Activated CD8-positive, alpha-beta memory T cell treated with anti-CD3 and anti-CD28 coated beads for 24 hours (primary cell): ENCODE results near the gene TMPRSS4.

ENCODE experiments used
- DNase-seq: peaks from one replicate; pipeline ENCODE4 v3.0.0-alpha.2; 2020

The TMPRSS4 gene

DNA sequence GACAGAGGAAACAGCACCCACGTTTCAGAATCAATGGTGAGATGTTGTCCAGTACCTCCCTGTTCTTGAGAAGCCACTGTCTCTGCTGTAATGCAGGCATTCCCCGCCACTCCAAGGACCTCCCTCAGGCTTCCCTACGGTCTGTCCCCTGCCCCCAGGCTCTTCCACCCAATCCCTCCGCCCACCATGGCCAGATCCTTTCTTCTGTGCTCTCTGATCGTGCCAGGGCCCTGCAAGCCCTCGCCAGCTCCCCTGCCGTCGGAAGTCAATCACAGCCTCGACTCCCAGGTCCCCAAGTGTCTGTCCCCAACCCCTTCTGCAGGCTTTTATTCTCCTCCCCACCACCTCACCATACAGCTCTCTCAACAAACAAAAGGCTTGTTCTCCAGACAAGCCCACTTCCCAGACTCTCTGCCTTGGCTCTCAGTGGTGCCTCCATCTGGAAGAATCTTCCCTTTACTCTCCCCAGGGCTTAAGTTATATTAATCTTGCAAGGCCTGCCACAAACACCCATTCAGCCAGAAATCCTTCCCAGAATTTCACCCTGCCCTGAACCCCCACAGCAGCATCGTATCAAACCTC is 62.1 kb downstream of the TMPRSS4 start:
- DNase-seq, result no peak

DNA sequence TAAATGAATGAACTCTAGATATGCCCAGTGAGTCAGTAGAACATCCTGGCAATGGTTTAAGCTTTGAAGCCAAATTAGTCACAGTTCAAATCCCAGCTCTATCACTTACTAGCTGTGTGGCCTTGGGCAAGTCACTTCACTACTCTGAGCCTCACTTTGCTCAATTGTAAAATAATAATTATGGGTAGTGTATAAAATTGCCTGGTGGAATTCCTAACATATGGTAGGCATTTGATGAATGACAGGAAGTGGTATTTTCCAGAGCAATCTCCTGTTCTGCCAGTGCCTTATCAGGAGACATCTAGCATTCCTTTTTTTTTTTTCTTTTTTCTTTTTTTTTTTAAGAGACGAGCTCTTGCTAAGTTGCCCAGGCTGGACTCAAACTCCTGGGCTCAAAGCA is 62.7 kb downstream of the TMPRSS4 start:
- DNase-seq, result no peak

DNA sequence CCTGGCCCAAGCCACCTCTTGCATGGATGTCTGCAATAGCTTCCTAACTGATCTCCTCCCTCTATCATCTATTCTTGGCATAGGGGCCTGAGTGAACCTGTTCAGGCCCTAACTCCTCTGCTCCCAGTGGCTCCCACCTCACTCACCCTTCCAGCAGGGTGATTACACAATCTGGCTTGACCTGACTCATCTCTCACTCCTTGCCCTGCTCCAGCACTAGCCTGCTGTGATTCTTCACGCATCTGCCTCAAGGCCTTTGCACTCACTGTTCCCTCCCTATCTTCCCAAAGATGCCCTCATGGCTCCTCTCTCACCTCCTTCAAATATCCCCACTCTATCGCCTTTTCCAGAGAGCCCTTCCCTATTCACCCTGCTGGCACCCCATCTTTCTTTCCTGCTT is 65.2 kb downstream of the TMPRSS4 start:
- no peak for DNase-seq

DNA sequence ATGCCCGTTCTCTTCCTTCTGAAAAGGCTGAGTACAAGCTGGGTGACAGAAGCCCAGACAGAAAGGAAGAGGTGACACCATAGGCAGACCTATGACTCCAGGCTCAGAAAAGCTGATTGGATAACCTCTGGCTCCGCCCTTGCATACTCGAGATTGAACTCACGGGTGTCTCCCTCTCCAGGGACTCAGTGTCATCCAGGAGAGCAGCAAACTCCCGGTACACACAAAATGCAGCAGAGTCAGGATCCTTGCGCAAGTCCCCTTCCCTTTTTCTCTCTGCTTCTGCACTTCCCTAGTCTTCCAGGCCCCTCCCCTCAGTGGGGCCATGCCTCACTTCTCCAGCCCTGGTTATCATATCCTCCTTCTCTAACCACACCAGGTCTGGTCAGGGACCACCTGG is 65.9 kb downstream of the TMPRSS4 start:
- DNase-seq, result no peak

DNA sequence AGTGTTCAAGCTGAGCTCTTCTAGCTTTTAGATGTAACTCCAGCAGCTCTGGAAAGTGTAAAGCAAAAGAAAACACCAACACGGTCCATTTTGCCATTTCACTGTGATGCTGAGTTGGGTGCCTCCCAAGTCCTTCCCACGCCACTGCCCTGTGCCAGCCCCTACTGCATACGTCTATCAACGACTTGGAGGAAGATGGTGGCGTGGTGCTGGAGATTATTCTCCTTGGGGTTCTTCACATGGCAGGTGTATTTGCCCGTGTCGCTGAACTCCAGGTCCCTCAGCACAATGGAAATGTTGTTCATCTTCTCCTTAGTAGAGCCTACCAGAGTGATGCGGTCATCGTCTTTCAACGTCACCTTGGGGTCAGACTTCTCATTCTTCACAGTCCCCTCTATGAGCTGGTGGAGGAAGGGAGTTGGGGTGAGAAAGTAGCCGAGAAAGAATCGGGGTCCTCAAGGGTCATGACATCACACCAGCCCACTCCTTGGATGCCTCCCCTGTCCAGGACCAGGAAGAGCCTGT is 66.8 kb downstream of the TMPRSS4 start:
- DNase-seq, result no peak

DNA sequence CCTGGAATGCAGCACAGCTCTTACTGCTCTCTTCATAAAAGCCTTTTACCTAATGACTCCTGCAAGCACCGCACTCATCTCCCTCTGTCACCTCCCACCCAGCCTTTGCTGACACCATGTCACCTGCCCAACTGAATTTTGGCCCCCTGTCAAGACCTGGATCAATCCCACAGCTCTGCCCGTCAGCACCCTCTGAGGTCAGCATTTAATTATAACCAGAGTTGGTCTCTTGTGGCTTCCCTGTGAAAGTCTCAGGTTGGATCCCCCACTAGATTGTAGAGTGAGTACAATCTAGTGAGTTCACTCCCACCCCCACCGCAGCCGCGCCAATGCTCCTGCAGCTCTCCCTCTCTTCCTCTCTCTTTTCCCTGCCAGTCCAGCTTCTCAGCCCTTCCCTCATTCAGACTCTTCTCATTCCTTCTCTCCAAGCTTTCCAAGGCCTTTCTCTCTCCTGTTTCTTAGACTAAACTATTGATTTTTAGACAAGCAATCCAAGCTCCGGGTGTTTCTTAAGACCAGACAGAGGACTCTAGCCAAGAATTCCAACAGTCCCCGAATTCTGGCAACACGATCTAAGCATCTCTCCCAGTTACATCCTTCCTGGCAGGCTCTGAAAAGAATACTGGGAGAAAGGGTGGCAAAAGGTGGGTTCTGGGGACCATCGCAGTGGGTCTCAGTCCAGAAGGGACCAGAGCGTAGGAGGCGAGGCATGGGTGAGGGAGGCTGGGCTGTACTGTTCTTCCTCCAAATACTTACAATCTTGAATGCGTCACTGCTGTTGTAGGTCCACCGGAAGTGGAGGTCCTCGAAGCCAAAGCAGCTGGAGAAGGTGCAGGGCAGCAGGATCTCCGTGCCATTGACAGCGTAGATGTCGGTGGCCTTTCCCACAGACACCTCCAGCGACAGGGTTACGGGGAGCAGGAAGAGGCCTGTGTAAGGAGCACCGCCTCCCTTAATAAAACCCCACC is 67.7 kb downstream of the TMPRSS4 start:
- no peak for DNase-seq

DNA sequence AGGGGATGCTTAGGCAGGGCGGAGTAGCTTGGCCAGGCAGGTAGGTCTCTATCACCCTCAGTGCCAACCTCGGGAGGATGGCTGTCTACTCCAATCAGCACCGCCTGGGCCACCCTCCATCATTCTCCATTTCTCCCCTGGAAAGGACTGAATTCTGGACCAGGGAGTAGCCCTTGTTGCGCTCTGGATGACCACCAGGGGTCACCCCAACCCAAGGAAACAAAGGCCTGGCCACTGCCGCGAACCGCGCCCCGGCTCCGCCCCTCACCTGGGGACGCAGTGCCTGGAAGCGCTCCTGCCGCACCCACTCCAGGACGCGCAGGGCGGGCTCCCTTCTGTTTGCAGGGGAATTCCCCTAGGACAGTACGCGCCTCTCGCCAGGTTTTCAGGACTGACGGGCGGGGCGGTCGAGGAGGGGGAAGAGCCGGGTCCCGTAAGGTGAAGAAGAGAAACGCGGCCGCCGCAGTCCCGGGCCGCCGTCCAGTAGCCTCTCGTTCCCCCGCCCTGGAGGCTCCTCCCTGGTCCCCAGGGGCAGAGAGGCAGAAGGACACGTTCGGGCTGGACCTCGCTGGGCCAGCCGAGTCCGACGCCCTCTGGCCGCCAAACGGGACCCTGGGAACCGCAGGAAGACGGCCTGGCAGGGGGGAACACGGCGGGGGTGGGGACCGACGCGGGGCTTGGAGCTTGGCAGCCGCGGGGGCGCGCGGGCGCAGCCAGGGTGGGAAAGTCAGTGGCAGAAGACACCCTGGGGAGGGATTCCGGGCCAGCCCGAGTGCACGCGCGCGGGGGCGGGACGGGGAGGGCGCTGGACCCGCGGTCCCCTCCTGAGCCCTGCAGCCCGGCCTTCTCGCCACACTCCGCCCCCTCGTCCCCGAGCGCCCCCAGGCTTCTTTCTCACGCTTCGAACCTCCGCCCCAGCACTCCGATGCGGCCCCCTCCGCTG is 68.7 kb downstream of the TMPRSS4 start:
- DNase-seq, result peak; percentile 97

DNA sequence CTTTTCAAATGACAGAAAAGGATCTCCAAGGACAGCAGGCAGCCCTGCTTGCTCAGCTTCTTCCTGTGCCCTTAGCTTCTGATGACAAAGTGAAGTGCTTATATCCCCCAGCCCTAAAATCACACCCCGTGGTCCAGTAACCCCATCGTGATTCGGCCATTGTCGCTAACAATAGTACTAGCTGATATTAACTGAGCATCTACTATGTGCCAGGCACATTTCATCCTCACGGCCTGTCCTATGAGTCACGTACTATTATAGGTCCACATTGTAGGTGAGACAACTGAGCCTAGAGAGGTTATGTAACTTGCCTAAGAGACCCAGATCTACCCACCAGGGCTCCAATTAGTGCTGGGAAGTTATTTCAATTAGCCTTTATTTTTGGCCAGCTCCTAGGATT is 69.7 kb downstream of the TMPRSS4 start:
- DNase-seq, result no peak

DNA sequence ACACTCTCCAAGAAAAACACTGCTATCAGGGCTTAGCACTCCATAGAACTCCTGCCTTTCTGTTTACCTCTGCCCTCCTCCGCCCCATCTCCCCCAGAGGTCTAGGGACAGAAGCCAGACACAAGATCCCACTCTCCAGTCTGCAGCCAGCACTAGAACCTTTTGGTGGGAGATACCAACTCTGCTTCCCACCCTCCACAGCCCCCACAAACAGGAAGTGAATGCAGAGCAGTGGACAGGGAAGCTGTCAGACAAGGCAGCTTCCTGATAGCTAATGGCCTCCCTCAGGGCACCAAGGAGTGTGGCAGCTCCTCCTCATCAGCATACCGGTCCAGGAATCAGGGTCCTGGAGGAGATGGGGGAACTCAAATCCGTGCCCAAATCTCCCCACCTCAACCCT is 70.6 kb downstream of the TMPRSS4 start:
- no peak for DNase-seq

DNA sequence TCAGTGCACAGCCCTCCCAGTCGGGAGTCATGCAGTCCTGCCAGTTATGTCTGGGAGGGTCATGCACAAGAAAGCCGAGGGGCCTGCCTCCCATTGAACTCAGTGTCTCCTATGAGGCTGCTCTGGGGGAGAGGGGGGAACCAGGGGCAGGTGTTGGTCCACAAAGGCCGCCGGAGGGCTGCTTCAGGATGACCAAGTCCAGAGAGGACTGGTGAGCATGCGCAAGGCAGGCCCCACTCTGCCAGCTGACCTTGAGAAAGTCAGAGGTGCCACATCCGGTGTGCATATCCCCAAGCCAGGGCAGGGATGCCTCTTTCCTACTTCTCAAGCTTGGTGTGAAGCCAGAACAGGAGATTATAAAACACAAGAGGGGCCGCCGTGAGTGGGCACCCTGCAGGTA is 71.4 kb downstream of the TMPRSS4 start:
- no peak for DNase-seq

DNA sequence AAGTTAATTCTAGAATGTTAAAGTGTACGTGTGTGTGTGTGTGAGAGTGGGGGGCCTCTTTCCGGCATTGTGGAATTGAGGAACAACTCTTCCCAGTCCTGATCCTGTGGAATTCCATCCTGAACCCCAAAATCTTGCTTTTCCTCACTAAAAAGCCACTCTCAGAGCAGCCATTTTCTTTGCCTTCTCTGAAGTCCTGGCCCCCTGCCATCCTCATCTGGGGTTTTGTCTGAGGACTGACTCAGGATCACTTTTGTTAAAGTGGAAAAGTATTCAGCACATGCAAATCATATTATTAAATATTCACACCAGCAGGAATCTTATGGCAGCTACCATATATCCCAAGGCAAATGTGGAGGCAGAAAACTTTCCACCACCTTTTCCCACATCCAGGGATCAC is 72.0 kb downstream of the TMPRSS4 start:
- no peak for DNase-seq

DNA sequence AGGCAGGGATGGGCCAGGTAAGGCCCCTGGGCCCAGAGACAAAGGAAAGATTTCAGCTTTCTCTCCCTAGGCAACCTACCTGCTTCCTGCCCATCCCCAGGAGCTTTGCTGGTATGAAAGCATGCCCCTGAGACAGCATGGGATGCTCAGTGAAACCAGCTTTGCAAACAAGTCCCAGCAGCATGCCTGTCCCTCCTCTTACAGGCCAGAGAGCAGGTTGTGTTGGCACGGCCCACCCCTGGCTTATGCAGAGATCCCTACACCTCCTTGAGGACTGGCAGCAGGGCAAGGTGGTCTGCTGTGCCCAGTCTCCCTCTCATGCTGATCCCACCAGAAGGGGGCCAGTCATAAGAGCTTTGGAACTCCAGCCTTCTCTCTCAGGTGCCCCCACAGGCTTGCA is 72.6 kb downstream of the TMPRSS4 start:
- no peak for DNase-seq

DNA sequence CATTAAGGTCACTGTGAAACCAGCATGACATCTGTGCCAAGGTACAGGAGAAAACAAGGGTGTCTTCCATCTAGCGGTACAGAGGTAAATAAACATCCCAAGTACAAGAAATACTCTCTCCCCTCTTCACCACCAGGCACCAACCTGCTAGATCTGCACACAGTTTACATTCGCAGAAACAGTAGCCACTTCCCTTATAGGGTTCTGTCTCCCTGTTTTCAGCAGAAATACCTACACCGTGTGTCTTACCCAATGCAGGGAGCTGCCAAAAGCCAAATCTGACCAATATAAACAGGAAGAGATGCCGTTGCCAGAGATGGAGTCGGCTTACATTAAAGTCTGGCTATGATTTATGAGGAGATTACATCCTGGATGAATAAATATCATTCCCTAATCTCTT is 74.6 kb downstream of the TMPRSS4 start:
- no peak for DNase-seq

DNA sequence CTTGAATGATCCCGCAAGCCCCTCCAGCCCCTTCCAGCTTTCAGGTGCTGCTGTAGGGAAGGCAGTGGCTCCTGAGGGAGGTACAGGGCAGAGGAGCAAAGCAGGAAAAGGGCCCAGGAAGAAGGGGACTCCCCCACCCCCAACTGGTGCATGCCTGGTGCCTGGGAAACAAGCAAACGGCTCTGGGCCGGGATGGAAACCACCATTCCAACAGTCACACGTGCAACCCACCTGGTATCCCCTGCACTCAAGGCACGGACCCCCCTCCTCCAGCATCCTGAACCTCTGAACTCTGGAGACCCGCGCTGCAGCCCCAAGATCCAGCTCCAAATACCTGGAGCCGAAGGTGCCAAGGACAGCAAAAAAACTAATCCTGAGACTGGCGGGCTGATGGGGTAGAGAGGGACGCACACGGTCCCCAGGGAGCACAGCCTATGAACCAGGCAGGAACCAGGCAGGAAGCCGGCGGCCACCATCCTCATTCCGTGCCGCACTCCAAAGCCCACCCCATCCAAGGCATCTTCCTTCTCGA is 75.2 kb downstream of the TMPRSS4 start:
- DNase-seq, result no peak

DNA sequence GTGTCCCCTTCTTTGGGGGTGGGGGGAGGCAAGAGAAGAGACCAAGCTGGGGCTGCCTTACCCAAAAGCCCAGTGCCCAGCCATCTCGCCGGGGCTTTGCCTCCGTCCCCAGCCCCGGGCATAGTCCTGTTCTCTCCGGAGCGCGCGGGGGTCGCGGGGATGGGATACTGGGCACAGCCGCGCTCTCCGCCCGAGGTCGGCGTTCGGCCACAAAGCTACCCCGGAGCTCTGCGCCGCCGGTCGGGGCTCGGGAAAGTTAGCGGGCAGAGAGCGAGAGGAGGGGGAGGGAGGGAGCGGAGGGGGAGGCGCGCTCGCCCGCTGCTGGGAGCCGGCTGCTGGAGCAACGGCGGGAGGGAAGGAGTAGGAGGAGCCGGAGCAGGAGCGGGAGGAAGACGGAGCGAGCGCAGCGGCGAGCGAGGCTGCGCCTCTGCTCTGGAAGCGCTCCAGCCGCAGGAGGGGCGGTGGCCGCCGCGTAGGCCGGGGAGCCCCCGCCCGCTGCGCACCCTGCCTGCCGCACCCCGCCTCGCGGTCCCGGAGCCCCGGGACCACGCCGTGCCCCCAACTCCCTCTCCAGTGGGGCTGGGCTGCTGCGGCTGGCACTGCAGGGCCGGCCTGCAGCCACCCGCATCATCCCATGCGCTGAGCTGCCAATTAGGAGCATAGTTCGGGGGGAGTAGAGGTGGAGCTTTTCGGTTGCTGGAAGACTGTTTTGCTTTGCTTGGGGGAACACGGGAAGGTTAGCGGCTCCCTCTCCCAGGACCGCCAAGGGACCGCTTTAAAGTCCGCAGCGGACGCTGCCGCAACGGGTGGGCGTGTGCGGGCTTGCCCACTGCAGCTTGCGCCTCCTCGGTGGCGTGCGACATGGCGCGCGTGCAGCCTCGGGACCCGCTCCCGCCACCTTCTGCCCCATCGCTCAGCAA is 75.9 kb downstream of the TMPRSS4 start, which contains the start of gene SCN4B:
Gene SCN4B (minus strand): TSS at position 272 of the 920 bp plus-strand sequence. CDS start 150 bp downstream, at position 122.
- DNase-seq, result no peak

DNA sequence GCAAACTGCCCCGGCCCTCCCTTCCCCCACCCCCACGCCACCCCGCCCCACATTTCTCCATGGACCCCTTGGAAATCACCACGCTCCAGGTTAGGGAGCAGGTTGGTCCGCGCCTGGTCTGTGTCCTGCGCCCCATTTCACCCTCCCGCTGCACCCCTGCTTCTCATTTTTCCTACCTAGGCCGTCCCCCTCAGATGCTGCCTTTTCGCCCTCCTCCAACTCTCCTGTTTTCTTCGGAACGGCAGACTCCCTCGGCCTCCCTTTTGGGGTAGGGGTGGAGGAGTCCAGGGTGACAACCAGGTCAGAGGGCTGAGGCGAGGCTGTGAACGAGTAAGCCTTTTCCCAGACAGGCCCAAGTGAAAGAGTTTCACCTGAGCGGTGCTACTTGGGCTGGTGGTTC is 76.6 kb downstream of the TMPRSS4 start:
- no peak for DNase-seq

DNA sequence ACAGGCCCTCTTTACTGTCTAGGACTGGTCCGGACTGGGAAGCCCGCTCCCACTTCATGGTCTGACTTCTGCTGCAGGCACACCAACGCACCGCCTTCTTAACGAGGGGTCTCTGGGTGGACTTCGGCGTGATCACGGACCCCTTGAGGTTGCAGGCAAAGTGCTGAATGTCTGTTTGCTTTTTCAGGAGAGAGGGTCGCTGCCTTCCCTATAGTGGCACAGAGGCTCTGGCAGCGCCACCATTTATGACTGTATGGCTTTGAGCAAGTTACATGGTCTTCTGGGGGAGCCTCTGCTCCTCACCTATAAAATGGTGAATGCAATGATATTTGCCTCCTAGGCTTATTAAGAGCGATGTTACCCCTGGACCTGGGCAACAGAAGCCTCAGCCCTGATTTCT is 77.1 kb downstream of the TMPRSS4 start:
- no peak for DNase-seq

DNA sequence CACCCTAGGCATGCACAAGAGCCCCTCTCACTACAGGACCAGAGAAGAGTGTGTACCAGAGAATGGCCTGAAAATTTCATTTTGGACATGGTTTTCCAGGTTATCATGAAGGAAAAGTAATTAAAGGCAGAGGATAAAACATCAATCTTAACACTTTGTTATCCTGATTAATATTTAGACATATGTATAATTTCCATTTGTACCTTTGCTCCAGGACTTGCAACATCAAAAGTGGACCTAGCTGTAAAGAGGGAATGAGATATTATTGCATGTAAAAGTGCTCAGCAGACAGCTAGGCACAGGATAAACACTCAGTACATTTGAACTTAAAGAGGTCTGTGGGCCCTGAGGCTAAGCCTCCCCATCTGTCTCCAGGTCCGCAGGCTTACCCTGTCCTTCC is 77.8 kb downstream of the TMPRSS4 start:
- DNase-seq, result no peak

DNA sequence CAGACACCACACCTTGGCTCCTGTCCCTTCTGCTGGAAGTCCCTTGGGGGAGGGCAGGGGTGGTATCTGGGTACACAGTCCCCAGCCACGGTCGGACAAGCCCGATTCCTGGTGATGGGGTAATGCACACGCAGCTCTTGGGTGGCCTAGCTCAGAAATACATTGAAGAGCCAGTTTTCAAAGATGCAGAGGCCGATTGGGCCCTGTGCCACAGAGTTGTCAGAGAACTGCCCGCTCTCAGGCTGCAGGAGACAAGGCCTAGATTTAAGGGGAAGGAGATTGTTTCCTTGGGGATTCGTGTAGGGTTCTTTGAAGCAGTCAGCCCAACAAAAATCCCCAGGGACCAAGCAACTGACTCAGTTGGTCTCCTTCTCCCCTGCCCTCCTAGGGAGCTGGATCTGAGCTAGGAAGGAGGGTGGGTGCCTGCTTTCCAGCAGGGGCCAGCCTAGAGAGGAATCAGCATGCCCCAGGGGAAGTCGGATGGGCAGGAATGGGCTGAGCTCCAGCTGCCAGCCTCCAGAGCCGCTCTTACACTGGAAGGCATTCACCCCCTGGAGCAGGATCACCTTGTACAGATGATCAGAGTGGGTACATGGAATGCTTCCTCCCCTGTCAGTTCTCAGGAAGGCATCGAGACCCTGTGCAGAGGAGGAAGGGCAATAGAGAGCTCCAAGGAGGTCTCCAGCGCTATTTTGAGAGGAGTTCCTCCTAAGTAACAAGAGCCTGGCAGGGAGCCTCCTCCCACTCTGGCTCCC is 79.1 kb downstream of the TMPRSS4 start:
- no peak for DNase-seq

DNA sequence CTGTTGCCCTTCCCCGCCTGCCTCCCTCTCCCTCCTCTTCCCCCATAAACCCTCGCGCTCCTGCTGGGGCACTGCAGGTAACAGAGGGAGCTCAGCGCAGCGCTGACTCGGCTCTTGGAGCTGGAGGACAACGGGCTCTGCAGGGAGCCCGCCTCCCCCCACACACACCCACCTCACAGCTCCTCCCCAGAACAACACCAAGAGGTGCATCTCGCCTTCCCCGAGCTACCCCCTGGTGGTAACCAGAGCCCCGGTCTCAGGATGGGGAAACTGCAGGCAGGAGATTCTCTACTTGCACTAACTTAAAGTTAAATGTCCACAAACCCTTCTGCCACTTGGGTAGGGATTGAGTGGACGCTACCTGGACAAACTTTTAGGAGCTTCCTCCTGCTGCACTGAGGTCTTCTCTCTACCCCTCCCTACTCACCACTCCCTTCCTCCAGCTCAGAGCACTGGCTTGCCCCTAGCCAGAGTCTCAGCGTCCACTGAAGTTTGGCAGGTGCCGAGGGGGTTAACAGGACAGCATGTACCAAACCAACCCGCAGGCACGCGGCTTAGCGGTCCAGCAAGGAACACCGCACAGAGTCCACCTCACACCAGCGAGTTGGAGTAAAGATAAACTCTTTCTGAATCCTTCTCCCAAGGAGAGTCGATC is 79.8 kb downstream of the TMPRSS4 start:
- DNase-seq, result no peak
